ENCODE data around the gene FCER1G.

FCER1G gene

GRCh38 chr1:161267321-161267720 lies 52.2 kb downstream of the FCER1G start:
- TF ChIP-seq ZNF37A (tag by site-specific recombination; IDR thresholded peaks at IDR 0.05) (no peak), ZBTB20 (tag by site-specific recombination; IDR thresholded peaks at IDR 0.05) (peak; percentile 42; the same call in 1 of the 2 replicates)
- CTCF ChIA-PET = interaction anchor here (0.6 to 2.8 kb wide), 2 partner anchors 23 to 49 kb away, joined by 4 to 12 read pairs; no protein-coding TSS in a partner anchor

More at GRCh38 chr1:161267321-161267720, 52.2 kb downstream of the FCER1G start:
- H3K4me3 ChIP-seq (ENCODE audit: low read depth, low read length) = no peak overlapping the region
- H3K9me3 ChIP-seq (ENCODE audit: control insufficient read depth, insufficient read depth, low read depth, low read length) = no peaks in the 10 kb centered on the region
- H3K36me3 ChIP-seq (ENCODE audit: control insufficient read depth in 2 of 2, insufficient read depth in 1 of 2, low read length in 2 of 2) = no peaks in the 10 kb centered on the region
- 0 out of 2 replicates have a peak, but pooled peaks cover 3% of the 10 kb centered on the region for H3K4me1 ChIP-seq (ENCODE audit: control insufficient read depth, insufficient read depth, low read length)
- POLR2A ChIA-PET = no interaction called here
- no peak overlapping the region for H3K27ac ChIP-seq (ENCODE audit: extremely low read depth, low read depth, low read length)
